Fibroblast of lung (primary cell): Measurements from ENCODE around the gene TNIK. TPM values are rescaled to one million over a fixed set of nuclear protein-coding genes. Genes with fewer than 3 reads are reported as not detected.
A peak's percentile ranks its signal among the peaks of the same experiment; 100 is the strongest.

Source experiments
- DNase-seq, 2 donors: peaks; one replicate each; pipeline versions ENCODE4 v3.0.0 to v3.0.0-alpha.2; 2010; ENCODE audit warnings: low read depth in 2 of 2
- H2AFZ ChIP-seq: 2 replicates; pipeline ENCODE4 v1.5.1; 2012; ENCODE audit warnings: low read length, control low read depth, inconsistent platforms
- H3K27ac ChIP-seq: 2 replicates; pipeline ENCODE4 v1.5.1; 2011; ENCODE audit warnings: low read length, control low read depth; ENCODE audit not compliant: insufficient read depth
- H3K27me3 ChIP-seq: 2 replicates; pipeline ENCODE4 v1.5.1; 2011; ENCODE audit warnings: mild to moderate bottlenecking, low read length; ENCODE audit not compliant: control insufficient read depth, insufficient read depth
- H3K36me3 ChIP-seq: 2 replicates; pipeline ENCODE4 v1.5.1; 2011; ENCODE audit warnings: low read length; ENCODE audit not compliant: control insufficient read depth, insufficient read depth
- H3K4me1 ChIP-seq: 2 replicates; pipeline ENCODE4 v1.5.1; 2011; ENCODE audit warnings: low read length; ENCODE audit not compliant: control insufficient read depth, insufficient read depth; ENCODE audit errors: extremely low read depth
- H3K4me2 ChIP-seq: 2 replicates; pipeline ENCODE4 v1.5.1; 2011; ENCODE audit warnings: low read length, control low read depth; ENCODE audit not compliant: insufficient read depth; ENCODE audit errors: extremely low read depth
- H3K4me3 ChIP-seq, 4 experiments: fragments of 200-600 bp in 1 of 4; sonication (generic) in 1 of 4; replicated peaks in 1 of 4; 2 replicates each; pipeline ENCODE4 v1.5.1; 2011 to 2016; ENCODE audit warnings: low read length in 4 of 4, low read depth in 3 of 4, mild to moderate bottlenecking in 3 of 4, control low read depth in 2 of 4, inconsistent platforms in 1 of 4, mixed read lengths in 1 of 4; ENCODE audit not compliant: insufficient read depth in 1 of 4; ENCODE audit errors: control extremely low read depth in 1 of 4
- H3K79me2 ChIP-seq: 2 replicates; pipeline ENCODE4 v1.5.1; 2012; ENCODE audit warnings: mild to moderate bottlenecking, low read length, inconsistent platforms; ENCODE audit not compliant: control insufficient read depth, insufficient read depth
- H3K9ac ChIP-seq: 2 replicates; pipeline ENCODE4 v1.5.1; 2011; ENCODE audit warnings: mild to moderate bottlenecking, low read length, control low read depth; ENCODE audit not compliant: insufficient read depth
- H3K9me3 ChIP-seq: 2 replicates; pipeline ENCODE4 v1.5.1; 2012; ENCODE audit warnings: low read depth, low read length; ENCODE audit not compliant: control insufficient read depth, insufficient read depth
- H4K20me1 ChIP-seq: 2 replicates; pipeline ENCODE4 v1.5.1; 2011; ENCODE audit warnings: low read length; ENCODE audit not compliant: control insufficient read depth, insufficient read depth; ENCODE audit errors: extremely low read depth
- CTCF ChIP-seq, 2 donors: IDR thresholded peaks in 1 of 2; conservative IDR thresholded peaks in 1 of 2; 1 replicate in 1 of 2; 2 replicates in 1 of 2; pipeline ENCODE4 v1.5.1; 2011 to 2012; ENCODE audit warnings: low read length in 2 of 2, control low read depth in 1 of 2, inconsistent platforms in 1 of 2, low read depth in 1 of 2, mild to moderate bottlenecking in 1 of 2
- EZH2 ChIP-seq: IDR thresholded peaks from 2 replicates; pipeline ENCODE4 v1.5.1; 2012; ENCODE audit warnings: low read length, control low read depth, mild to moderate bottlenecking; ENCODE audit errors: missing control alignments
- polyA plus RNA-seq, 2 donors: library from polyadenylated mRNA; depleted of rRNA in 1 of 2; stranded (reverse) in 1 of 2; unstranded in 1 of 2; fragments of >200 nt; gene quantifications; 2 replicates each; pipeline ENCODE4 v1.2.1, GENCODE V29; 2011 to 2012; ENCODE audit warnings: missing spikeins in 1 of 2
- total RNA-seq: library from RNA; depleted of rRNA; stranded (reverse); fragments of >200 nt; gene quantifications from 2 replicates; pipeline ENCODE4 v1.2.1, GENCODE V29; 2014

The TNIK gene
- total and polyA plus RNA-seq, 2 donors (not counting 1 experiment from before 2014, with no cell fraction given), result 13.8 to 39.3 TPM

- Histone ChIP-seq H3K36me3 (no peaks in the 10 kb centered on the region), H3K27ac (no peak overlapping the region), H3K4me3 (no peak overlapping the region), H2AFZ (no peak overlapping the region), H4K20me1 (no peaks in the 10 kb centered on the region), H3K4me1 (no peaks in the 10 kb centered on the region), H3K4me2 (no peak overlapping the region), H3K9me3 (no peaks in the 10 kb centered on the region), H3K27me3 (no peaks in the 10 kb centered on the region), H3K9ac (no peak overlapping the region), H3K79me2 (no peaks in the 10 kb centered on the region)
- TF ChIP-seq EZH2 (no peak), CTCF (conservative IDR thresholded peaks at IDR 0.05 in 1 of 2, IDR thresholded peaks at IDR 0.05 in 1 of 2; ENCODE audit: low read depth in 1 of 2, low read length in 2 of 2) (no peak)
- DNase-seq, result no peak
Observed at GRCh38 chr3:171149526-171150116, 310.6 kb downstream of the TNIK start.

GRCh38 chr3:171145798-171146197 is 314.4 kb downstream of the TNIK start:
- Histone ChIP-seq H3K36me3 (no peaks in the 10 kb centered on the region), H3K4me2 (no peak overlapping the region), H2AFZ (no peak overlapping the region), H3K27me3 (no peaks in the 10 kb centered on the region), H3K9me3 (no peaks in the 10 kb centered on the region), H3K4me1 (no peaks in the 10 kb centered on the region), H3K4me3 (no peak overlapping the region), H3K79me2 (no peaks in the 10 kb centered on the region), H3K9ac (no peak overlapping the region), H4K20me1 (no peaks in the 10 kb centered on the region), H3K27ac (no peak overlapping the region)
- no peak for DNase-seq
- TF ChIP-seq CTCF (conservative IDR thresholded peaks at IDR 0.05 in 1 of 2, IDR thresholded peaks at IDR 0.05 in 1 of 2; ENCODE audit: low read depth in 1 of 2, low read length in 2 of 2) (no peak), EZH2 (no peak)

- Histone ChIP-seq H4K20me1 (no peaks in the 10 kb centered on the region), H3K9ac (no peak overlapping the region), H2AFZ (no peak overlapping the region), H3K27ac (no peak overlapping the region), H3K4me1 (no peaks in the 10 kb centered on the region), H3K27me3 (no peaks in the 10 kb centered on the region), H3K9me3 (no peaks in the 10 kb centered on the region), H3K79me2 (no peaks in the 10 kb centered on the region), H3K4me2 (no peak overlapping the region), H3K36me3 (no peaks in the 10 kb centered on the region), H3K4me3 (no peak overlapping the region)
- DNase-seq, result peak; percentile 74 to 82
- TF ChIP-seq CTCF (conservative IDR thresholded peaks at IDR 0.05 in 1 of 2, IDR thresholded peaks at IDR 0.05 in 1 of 2; ENCODE audit: low read depth in 1 of 2, low read length in 2 of 2) (no peak), EZH2 (no peak)
Observed at GRCh38 chr3:171142985-171143384, 317.2 kb downstream of the TNIK start.
